T-helper 2 cell treated with Interferon-gamma antibody and Interleukin-4, amounts not matched to agents 5 μg/mL and 100 μg/mL, for 36 hours (primary cell): ENCODE results near the gene CFAP107.
A peak's percentile ranks its signal among the peaks of the same experiment; 100 is the strongest.
"Not testable (repeated sequence)": the region's sequence is repeated elsewhere in the genome, so short reads cannot be mapped to it uniquely, and the experiment has no call there.

Experiments
- DNase-seq: peaks from one replicate; pipeline ENCODE4 v3.0.0; 2021; ENCODE audit warnings: low spot score
- H3K27ac Mint-ChIP-seq: one replicate; pipeline ENCODE4 v1.8.0; 2021; ENCODE audit warnings: mild to moderate bottlenecking, mixed read lengths
- H3K27me3 Mint-ChIP-seq: one replicate; pipeline ENCODE4 v1.8.0; 2021; ENCODE audit warnings: low read depth, mixed read lengths
- H3K36me3 Mint-ChIP-seq: one replicate; pipeline ENCODE4 v1.8.0; 2021; ENCODE audit warnings: low read depth, mixed read lengths
- H3K4me1 Mint-ChIP-seq: one replicate; pipeline ENCODE4 v1.8.0; 2021; ENCODE audit warnings: low read depth, mixed read lengths
- H3K4me3 Mint-ChIP-seq: one replicate; pipeline ENCODE4 v1.8.0; 2022; ENCODE audit warnings: mild to moderate bottlenecking, moderate library complexity, mixed read lengths
- H3K9me3 Mint-ChIP-seq: one replicate; pipeline ENCODE4 v1.8.0; 2021; ENCODE audit warnings: mixed read lengths

CFAP107 gene

DNA sequence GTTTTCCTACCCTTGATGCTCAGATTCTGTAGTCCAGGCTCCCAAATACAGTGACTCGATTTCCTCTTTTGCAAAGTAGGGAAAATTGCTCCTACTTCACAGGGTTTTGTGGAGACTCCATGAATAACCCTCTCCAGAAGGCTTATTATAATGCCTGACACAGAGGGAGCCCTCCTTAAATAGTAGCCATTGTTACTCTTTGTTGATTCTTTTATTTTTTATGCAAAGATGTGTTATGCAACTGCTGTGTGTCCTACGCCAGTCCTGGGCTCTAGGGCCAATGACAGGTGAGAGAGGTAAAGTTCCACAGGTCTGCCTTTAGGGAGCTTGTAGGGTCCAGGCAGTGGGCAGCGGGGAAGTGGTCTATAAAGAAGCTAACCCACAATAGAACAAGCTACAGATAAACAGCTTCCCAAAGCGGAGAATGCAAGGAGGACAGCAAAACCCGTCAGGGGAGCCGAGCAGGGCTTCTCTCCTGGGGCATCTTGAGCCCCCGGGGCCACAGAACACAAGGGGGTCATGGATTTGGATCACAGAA is 28.6 kb upstream of the CFAP107 start:
- Mint-ChIP-seq H3K36me3 (no peaks in the 10 kb centered on the region), H3K4me3 (no peak overlapping the region), H3K4me1 (no peaks in the 10 kb centered on the region), H3K27ac (no peak overlapping the region), H3K9me3 (no peaks in the 10 kb centered on the region), H3K27me3 (peaks cover 2% of the 10 kb centered on the region)
- DNase-seq = no peak

DNA sequence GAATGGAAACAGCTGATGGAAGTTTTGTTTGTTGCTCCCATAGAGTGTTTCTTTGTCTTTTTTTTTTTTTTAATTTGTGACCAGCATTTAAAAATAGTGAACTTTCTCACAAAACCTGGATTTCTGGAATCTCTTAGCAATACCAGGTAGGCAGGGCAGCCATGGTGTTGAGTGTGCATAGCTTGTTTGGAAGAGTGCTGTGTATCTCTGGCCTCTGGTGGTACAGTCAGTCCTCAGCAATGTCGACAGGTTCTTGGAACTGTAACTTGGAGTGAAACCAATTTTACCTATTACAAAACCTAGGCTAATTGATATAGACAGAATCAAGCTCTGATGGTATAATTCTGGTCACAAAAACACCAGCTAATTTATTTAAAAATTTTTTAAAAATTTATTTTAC is 23.4 kb upstream of the CFAP107 start:
- H3K36me3 Mint-ChIP-seq = no peaks in the 10 kb centered on the region
- no peak overlapping the region for H3K27ac Mint-ChIP-seq
- DNase-seq = no peak
- H3K4me3 Mint-ChIP-seq = no peak overlapping the region
- H3K27me3 Mint-ChIP-seq = peaks cover 3% of the 10 kb centered on the region
- no peaks in the 10 kb centered on the region for H3K4me1 Mint-ChIP-seq
- no peaks in the 10 kb centered on the region for H3K9me3 Mint-ChIP-seq

DNA sequence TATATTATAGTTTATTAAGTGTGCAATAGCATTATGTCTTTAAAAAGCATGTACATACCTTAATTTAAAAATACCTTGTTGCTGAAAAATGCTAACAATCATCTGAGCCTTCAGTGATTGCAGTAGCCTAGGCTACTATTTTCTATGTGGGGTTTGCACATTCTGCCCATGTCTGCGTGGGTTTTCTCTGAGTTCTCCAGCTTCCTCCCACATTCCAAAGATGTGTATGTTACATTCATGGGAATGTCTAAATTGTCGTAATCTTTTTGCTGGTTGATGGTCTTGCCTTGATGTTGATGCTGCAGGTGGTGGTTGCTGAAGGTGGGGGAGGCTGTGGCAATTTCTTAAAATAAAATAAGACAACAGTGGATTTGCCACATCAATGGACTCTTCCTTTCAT is 17.6 kb upstream of the CFAP107 start:
- H3K27ac Mint-ChIP-seq = no peak overlapping the region
- H3K36me3 Mint-ChIP-seq = no peaks in the 10 kb centered on the region
- H3K4me3 Mint-ChIP-seq = no peak overlapping the region
- no peak for DNase-seq
- H3K9me3 Mint-ChIP-seq = peaks cover 12% of the 10 kb centered on the region
- no peaks in the 10 kb centered on the region for H3K4me1 Mint-ChIP-seq
- peaks cover 14% of the 10 kb centered on the region for H3K27me3 Mint-ChIP-seq

DNA sequence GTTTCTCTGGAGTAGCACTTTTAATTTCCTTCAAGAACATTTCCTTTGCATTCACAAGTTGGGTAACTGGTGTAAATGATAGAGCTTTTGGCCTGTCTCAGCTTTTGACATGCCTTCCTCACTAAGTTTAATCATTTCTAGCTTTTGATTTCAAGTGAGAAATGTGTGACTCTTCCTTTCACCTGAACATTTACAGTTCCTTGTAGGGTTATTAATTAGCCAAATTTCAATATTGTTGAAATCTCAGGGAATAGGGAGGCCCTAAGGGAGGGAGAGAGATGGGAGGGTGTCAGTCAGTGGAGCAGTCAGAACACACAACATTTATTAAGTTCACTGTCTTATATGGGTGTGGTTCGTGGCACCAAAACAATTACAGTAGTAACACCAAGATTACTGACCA is 15.8 kb upstream of the CFAP107 start:
- H3K4me1 Mint-ChIP-seq = no peaks in the 10 kb centered on the region
- DNase-seq = no peak
- peaks cover 12% of the 10 kb centered on the region for H3K9me3 Mint-ChIP-seq
- H3K27ac Mint-ChIP-seq = no peak overlapping the region
- H3K27me3 Mint-ChIP-seq = peaks cover 18% of the 10 kb centered on the region
- no peak overlapping the region for H3K4me3 Mint-ChIP-seq
- no peaks in the 10 kb centered on the region for H3K36me3 Mint-ChIP-seq

DNA sequence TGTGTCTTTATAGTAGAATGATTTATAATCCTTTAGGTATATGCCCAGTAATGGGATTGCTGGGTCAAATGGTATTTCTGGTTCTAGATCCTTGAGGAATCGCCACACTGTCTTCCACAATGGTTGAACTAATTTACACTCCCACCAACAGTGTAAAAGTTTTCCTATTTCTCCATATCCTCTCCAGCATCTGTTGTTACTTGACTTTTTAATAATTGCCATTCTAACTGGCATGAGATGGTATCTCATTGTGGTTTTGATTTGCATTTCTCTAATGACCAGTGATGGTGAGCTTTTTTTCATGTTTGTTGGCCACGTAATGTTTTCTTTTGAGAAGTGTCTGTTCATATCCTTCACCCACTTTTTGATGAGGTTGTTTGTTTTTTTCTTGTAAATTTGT is 14.9 kb upstream of the CFAP107 start:
- not testable (repeated sequence) for DNase-seq, H3K27ac Mint-ChIP-seq, H3K4me1 Mint-ChIP-seq, H3K36me3 Mint-ChIP-seq, H3K4me3 Mint-ChIP-seq
- peaks cover 18% of the 10 kb centered on the region for H3K27me3 Mint-ChIP-seq
- peaks cover 12% of the 10 kb centered on the region for H3K9me3 Mint-ChIP-seq

DNA sequence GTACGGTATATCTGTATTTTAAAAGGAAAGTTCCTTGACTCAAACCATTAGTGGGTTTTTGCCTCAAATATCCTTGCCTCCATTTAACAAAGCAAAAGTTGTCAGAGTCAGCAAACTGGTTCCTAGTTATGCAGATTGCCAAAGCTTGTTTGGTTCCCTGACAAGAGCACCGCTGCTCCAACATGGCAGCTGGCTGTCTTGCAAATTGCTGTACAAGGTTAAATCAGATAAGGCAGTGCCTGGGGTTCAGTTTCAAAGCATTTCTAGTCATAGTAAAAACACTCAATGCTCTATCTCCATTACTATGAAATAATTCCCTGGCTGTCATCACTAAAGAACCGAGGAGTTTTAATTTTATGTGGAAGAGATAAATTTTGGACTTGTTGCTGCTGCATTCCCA is 11.3 kb upstream of the CFAP107 start:
- H3K9me3 Mint-ChIP-seq = peaks cover 19% of the 10 kb centered on the region
- no peaks in the 10 kb centered on the region for H3K4me1 Mint-ChIP-seq
- no peak overlapping the region for H3K27ac Mint-ChIP-seq
- no peak overlapping the region for H3K4me3 Mint-ChIP-seq
- H3K36me3 Mint-ChIP-seq = no peaks in the 10 kb centered on the region
- DNase-seq = no peak
- peaks cover 33% of the 10 kb centered on the region for H3K27me3 Mint-ChIP-seq

DNA sequence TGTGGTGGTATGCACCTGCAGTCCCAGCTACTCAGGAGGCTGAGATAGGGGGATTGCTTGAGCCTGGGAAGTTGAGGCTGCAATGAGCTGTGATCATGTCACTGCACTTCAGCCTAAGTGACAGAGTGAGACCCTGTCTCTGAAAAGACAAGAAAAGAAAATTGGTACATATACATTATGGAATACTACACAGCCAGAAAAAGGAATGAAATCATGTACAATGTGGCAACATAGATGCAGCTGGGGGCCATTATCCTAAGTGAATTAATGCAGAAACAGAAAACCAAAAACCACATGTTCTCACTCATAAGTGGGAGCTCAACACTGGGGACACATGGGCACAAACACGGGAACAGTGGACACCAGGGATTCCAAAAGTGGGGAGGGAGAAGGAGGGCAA is 7.1 kb upstream of the CFAP107 start:
- Mint-ChIP-seq H3K4me3 (no peak overlapping the region), H3K4me1 (no peaks in the 10 kb centered on the region), H3K9me3 (peaks cover 7% of the 10 kb centered on the region), H3K27me3 (peaks cover 27% of the 10 kb centered on the region), H3K27ac (no peak overlapping the region), H3K36me3 (no peaks in the 10 kb centered on the region)
- DNase-seq = no peak

DNA sequence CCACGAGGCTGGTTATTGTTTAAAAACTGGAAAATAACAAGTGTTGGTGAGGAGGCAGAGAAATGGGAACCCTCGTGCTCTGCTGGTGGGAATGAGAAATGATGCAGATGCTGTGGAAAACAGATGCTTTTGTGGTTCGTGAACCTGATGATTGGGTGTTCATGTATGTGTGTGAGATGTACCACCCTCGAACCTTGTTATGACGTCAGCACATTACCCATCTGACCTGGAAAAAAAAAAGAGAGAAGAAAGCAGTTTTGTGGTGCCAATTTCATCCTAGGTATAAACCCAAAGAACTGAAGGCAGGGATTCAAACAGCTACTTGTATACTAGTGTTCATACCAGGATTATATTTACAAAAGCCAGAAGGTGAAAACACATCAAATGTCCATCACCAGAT is 6.4 kb upstream of the CFAP107 start:
- no peaks in the 10 kb centered on the region for H3K36me3 Mint-ChIP-seq
- DNase-seq = no peak
- peaks cover 7% of the 10 kb centered on the region for H3K9me3 Mint-ChIP-seq
- H3K4me3 Mint-ChIP-seq = no peak overlapping the region
- H3K27me3 Mint-ChIP-seq = peaks cover 26% of the 10 kb centered on the region
- H3K27ac Mint-ChIP-seq = no peak overlapping the region
- H3K4me1 Mint-ChIP-seq = no peaks in the 10 kb centered on the region

DNA sequence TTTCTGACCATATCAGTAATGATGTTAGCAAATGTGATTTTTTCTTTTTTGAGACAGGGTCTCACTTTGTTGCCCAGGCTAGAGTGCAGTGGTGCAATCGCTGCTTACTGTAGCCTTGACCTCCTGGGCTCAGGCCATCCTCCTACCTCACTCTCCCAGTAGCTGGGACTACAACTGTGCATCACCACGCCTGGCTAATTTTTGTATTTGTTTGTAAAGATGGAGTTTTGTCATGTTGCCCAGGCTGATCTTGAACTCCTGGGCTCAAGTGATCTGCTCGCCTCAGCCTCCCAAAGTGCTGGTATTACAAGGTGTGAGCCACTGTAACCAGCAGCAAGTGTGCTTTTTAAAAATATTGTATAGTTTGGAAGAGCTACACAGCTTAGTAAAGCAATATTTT is 4.1 kb upstream of the CFAP107 start:
- Mint-ChIP-seq H3K27me3 (peaks cover 27% of the 10 kb centered on the region), H3K36me3 (no peaks in the 10 kb centered on the region), H3K4me3 (no peak overlapping the region), H3K27ac (no peak overlapping the region), H3K4me1 (peaks cover 13% of the 10 kb centered on the region), H3K9me3 (peaks cover 3% of the 10 kb centered on the region)
- no peak for DNase-seq

DNA sequence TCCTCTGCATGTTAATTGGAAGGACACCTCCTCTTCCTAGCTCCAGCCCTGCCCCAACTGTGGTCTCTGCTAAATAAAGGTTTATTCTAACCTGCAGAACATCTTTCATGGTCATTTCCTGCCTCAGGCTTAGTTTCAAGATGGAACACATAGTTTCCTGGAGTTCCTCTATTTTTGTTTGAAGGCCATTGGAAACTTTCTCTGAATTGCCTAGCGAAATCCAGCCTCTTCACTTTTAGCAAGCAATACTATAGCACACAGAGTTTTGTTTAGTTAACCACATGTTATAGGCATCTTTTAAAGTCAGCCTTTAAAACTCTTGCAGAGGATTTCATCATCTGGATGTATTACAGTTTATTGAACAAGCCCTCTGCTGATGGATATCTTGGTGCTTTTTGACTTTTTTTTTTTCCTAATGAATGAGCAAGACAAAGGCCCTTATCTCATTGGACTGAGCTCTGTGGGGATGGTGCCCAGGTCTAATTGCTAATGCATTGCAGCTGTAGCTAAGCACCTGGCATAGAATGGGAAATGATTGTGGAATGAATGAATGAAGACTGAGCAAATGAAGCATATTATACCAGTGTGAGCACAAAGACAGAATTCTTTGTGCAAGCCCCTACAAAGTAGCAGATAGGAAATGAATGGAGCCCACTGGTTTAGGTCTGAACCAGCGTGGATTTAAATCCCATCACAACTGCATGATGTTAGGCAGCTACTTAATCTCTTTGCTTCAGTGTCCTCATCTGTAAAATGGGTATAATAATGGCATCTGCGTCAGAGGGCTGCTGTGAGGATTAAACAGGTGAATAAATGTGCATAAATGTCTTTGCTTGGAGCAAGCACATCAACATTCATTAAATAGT is 641 bp upstream of the CFAP107 start:
- H3K4me1 Mint-ChIP-seq = peaks cover 13% of the 10 kb centered on the region
- peaks cover 26% of the 10 kb centered on the region for H3K27me3 Mint-ChIP-seq
- peak overlapping the region; percentile 17 for H3K27ac Mint-ChIP-seq
- DNase-seq = no peak
- H3K9me3 Mint-ChIP-seq = peaks cover 29% of the 10 kb centered on the region
- peak overlapping the region; percentile 7 for H3K4me3 Mint-ChIP-seq
- H3K36me3 Mint-ChIP-seq = no peaks in the 10 kb centered on the region

DNA sequence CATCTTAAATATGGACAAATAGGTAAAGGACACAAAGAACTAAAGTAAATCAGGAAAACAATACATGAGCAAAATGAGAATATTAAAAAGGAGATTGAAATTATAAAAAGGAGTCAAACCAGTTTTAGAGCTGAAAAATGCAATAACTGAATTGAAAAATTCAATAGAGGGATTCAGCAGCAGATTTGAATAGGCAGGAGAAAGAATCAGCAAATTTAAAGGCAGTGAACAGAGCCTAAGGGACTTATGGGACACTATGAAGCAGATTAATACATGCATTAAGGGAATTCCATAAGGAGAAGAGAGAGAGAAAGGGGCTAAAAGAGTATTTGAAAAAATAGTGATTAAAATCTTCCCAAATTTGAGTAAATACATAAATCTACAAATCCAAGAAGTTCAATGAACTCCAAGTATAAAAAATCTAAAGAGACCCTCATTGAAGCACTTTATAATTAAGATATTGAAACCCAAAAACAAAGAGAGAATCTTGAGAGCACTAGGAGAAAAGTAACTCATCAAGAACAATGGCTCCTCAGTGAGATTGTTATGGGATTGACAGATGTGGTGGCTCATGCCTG is 2.9 kb downstream of the CFAP107 start:
- H3K9me3 Mint-ChIP-seq = peaks cover 32% of the 10 kb centered on the region
- peaks cover 37% of the 10 kb centered on the region for H3K27me3 Mint-ChIP-seq
- peaks cover 13% of the 10 kb centered on the region for H3K4me1 Mint-ChIP-seq
- no peak for DNase-seq
- H3K4me3 Mint-ChIP-seq = no peak overlapping the region
- no peaks in the 10 kb centered on the region for H3K36me3 Mint-ChIP-seq
- H3K27ac Mint-ChIP-seq = no peak overlapping the region

DNA sequence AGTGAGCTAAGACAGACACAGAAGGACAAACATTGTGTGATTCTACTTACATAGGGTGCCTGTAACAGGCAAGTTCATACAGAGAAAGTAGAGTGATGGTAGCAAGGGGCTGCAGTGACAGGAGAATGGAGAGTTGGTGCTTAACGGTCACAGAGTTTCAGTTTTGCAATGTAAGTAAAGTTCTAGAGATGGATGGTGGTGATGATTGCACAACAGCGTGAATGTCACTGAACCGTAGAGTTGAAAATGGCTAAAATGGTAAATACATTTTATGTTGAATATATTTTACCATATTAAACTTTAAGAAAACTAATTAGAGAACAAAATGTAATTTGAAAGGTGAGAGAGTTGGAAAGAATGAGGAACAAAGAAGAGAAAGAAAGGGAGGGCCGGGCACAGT is 8.7 kb downstream of the CFAP107 start:
- no peaks in the 10 kb centered on the region for H3K4me1 Mint-ChIP-seq
- H3K36me3 Mint-ChIP-seq = no peaks in the 10 kb centered on the region
- H3K27ac Mint-ChIP-seq = no peak overlapping the region
- H3K27me3 Mint-ChIP-seq = peaks cover 22% of the 10 kb centered on the region
- DNase-seq = no peak
- H3K4me3 Mint-ChIP-seq = no peak overlapping the region
- H3K9me3 Mint-ChIP-seq = peaks cover 10% of the 10 kb centered on the region

DNA sequence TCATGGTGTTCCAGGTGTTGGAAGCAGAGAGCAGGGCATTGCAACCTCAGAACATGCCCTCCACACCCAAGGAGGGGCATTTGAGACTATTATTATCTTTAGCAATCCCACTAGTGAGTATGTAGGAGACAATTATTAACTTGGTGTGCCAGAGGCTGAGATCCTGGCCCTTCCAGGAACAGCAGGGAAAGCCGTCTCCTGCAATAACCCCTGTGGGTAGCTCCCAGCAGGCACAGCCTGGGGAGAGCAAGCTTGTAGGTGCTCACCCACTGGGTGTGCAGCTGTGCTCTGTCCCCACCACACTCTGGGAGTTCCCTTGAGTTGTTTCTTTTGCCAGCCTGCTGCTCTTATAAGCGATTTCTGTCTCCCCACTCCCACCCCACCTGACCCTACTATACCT is 10.3 kb downstream of the CFAP107 start:
- Mint-ChIP-seq H3K4me1 (no peaks in the 10 kb centered on the region), H3K36me3 (no peaks in the 10 kb centered on the region), H3K27me3 (peaks cover 13% of the 10 kb centered on the region), H3K9me3 (no peaks in the 10 kb centered on the region), H3K27ac (no peak overlapping the region), H3K4me3 (no peak overlapping the region)
- no peak for DNase-seq

DNA sequence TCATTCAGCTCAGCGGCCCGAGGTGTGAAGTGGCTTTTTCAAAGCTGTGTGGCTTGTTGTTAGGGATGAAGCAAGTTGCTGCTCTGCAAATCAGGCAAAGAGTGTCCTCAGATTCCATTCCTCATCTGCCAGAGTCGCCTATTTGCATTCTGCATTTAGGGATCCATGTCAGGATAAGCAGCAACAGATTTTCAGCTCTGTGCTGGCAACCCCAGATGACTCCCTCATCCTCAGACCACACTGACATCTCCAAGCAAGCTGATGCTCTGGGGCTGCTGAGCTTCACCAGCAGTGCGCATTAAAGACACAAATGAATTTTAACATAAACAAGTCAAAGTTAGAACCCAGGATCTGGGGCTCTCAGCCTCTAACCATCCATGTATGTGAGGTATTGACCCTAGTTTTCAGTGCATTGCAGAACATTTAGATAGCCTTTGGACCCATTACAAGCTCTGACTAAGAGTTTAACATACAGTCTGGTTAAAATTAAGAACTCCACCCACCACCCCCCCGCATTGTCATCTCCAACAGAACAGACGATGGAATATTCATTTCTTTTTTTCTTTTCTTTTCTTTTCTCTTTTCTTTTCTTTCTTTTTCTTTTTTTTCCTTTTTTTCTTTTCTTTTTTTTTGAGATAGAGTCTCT is 10.9 kb downstream of the CFAP107 start:
- Mint-ChIP-seq H3K27ac (no peak overlapping the region), H3K27me3 (peaks cover 10% of the 10 kb centered on the region), H3K4me1 (no peaks in the 10 kb centered on the region), H3K9me3 (no peaks in the 10 kb centered on the region), H3K4me3 (no peak overlapping the region), H3K36me3 (no peaks in the 10 kb centered on the region)
- DNase-seq = no peak
